HG03378 (cell line): ENCODE results near the gene PLPP7.
"Not testable (repeated sequence)": the region's sequence is repeated elsewhere in the genome, so short reads cannot be mapped to it uniquely, and the experiment has no call there.

Experiments
- ATAC-seq: cut with Tn5 transposase; IDR thresholded peaks from one replicate; pipeline ENCODE4 v1.9.1; 2021; ENCODE audit warnings: mild to moderate bottlenecking, moderate library complexity; ENCODE audit not compliant: unreplicated experiment

Gene PLPP7

DNA sequence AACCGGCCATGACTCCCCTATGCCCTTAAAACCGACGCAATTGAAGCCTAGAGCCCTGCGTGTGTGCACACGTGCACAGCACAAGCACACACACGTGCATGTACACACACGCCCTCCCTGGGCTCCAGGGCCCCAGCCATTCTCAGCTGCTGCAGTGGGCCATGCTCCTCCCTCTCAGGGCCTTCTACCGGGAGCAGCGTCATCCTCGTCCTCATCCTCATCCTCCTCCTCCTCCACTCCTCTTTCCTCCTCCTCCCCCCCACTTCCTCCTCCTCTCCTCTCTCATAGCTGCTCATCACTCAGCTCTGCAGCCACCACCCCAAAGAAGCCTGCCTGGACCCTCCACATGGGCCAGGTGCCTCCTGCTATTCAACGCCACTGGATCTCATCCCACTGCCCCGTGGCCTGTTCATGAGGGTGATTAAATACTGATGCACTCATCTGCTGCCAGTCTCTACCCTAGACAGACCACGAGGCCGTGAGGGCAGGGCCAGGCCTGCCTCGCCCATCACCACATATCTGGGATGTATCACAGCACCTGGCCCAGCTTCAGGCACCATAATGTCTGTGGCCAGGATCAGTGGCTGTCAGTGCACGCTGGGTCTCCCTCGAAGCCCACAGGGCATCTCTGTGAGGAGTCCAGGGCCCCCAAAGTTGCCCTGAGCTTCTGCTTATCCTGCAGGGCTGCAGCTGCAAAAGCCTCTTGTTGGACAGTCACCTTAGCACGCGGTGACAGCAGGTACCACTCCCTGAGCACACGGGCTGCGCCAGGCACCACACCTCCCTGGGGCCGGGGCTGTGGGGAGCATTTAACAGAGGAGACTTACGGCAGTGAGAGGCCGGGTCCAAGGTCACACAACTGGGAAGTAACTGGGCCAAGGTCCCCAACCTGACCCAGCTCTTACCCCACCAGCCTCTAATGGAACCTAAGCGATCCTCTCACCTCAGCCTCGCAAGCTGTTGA, 23.0 kb upstream of the PLPP7 start:
- no peak for ATAC-seq

DNA sequence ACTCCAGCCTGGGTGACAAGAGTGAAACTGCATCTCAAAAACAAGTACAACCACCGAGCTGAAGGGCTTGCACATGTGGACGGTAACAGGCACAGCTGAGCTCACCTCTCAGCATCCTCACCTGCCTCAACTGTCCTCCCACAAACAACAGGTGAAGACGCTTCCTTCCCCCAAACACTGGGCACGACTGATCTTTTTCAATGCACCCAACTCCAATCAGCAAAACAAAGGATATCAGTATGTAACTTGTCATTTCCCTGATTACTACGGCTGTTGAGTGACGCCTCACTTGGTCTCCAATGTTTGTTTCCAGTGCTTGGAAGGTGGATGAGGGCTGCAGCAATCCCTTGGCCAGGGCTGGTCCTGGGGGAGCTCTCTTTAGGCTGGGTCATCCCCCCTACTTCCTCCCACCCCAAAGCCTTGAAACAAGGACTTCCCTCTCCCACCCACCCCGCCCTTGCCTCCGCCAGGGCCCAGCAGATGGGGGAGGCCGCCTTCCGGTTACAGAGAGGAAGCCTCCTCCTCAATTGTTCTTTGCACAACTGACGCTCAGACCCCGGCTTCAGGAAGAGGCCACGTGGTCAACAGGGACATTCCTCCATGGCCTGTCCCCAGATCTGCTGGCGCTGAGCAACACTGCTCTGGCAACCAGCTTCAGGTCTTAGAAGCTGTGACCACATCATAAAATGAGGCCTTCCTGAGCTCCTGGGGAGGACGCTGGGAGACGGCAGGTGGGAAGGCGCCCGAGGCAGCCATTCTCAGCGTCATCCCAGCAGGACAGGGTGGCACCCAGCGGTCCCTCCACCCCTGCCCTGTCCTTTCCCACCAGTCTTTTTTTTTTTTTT, 19.1 kb upstream of the PLPP7 start:
- ATAC-seq = no peak

DNA sequence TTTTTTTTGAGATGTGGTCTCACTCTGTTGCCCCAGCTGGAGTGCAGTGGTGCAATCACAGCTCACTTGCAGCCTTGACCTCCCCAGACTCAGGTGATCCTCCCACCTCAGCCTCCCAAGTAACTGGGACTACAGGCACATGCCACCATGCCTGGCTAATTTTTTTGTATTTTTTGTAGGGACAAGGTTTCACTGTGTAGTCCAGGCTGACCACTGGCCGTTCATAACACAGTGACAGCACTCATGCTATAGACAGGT, 18.6 kb upstream of the PLPP7 start:
- ATAC-seq = not testable (repeated sequence)

DNA sequence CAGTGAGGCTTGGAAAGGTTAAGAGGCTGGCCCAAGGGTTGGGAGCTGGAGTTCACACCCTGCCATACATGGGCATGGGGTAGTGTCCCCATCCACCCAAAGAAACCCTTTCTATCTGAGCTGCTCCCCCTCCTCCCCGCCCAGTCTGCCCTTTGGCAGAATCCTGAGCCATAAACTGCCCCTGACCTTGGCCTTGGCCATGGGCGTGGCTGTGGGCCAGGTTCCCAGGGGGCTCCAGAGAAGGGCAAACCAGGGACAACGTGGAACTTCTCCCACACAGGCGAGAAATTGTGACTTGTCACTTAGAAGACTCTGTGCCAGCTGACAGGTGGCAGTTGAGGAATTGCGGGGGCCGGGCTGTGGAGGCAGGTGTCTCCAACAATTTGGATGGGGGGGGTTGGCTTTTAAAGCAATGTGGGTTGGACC, 18.0 kb upstream of the PLPP7 start:
- ATAC-seq = no peak

DNA sequence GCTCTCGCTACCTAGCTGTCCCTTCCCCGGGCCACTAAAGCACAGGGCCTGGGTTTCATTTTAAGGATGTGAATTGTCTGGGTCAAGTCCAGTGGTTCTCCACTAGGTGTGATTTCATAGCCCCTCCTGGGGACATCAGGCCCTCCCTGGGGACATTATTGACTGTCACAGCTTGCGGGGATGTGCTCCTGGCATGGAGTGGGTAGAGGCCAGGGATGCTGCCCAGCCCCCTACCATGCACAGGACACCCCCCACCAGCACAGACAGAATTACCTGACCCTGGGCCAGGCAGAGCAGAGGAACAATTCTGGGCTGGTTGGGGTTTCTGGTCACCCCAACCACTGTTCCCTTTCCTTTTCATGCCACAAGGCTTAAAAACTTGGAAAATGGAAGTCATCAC, 17.3 kb upstream of the PLPP7 start:
- ATAC-seq = no peak

DNA sequence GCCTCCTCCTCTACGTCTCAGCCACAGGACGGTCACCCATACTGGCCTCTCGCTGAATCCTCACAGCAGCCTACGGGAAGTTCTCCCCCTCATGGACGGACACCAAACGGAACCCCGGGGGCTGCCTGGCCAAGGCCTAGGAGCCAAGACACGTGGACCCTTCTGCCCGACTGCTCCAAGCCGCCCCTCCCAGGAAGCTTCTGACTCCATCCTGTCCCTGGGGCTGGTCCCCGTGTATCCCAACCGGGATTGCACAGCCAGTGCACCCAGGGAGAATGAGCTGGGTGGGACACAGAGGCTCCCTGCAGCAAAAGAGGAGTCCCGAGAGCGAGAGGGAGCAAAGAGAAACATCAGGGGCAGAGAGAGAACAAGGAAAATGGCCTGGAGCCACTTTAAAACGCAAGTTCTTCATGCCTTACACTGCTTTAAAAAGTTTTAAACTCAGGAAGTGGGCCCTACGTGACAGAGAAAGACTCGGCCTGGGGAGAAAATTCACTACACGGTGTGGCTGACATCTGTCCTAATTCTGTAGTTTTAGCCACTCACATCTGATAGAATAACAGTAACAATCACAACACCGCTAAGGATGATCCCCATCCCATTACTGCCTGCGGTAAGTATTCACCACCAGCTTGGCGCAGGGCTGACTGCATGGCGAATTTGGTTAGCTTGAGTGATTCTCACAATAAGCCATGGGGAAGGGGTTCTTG, 16.2 kb upstream of the PLPP7 start:
- ATAC-seq = no peak

DNA sequence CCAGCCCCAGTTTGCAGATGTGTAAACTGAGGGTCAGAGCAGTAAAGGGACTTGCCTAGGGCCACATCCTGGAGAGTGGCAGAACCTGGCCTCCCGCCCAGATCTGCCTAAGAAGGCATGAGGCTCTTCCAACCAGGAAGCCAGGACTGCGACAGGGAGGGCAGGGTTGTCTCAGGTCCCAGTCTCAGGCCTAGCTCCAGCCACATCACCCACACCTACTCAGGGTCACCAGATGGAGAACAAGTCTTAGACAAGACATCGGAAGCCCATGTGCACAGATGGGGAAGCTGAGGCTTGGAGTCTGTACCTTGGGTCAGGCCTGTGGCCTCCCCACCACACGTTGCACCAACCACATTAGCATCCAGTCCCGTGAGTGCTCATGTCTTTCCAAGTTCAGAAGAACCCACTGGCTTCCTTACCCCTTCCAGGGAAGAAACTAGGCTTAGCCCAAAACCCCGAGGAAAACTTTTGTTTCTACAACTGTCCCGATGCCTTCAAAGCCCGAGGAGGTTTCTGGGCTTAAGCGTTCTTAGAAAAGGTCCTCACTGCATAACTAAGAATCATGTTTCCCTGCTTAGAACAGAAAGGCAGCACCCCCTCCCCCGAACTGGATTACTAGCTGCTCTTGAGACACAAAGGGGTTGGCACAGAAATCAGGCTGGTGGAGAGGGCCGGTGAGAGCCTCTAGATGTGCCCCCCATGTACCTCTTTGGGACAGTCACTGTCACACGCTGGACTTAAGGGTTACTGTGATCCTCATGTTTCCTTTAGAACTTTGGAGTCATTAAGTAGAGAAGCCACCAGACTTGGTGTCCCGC, 15.5 kb upstream of the PLPP7 start:
- no peak for ATAC-seq

DNA sequence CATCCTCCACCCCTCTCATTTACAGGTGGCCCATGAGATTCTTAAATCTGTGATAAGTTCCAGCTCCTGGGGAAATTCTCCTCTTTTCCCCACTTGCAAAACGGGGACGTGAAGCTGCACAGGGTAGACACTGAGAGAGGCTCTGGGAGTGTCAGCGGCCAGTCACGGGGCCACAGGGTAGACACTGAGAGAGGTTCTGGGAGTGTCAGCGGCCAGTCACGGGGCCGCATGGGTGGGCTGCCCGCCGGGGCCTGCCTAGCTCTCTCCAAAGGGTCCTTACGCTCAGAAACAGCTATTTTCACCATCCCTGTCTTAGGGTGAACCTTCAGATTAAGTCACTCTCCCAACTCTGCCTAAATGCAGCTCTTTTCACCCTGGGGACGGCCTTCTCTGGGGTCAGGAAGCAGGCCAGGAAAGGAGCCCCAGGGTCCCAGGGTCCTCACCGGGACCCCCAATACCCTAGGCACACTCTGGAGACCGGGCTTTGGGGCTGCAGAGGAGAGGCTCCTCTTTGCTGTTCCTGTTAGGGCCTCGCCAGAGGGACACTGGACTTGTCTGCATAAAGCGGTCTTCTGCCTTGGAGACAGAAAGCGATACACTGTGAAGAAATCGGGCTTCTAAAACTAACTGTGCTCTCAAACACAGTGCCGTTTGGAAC, 14.7 kb upstream of the PLPP7 start:
- ATAC-seq = no peak

DNA sequence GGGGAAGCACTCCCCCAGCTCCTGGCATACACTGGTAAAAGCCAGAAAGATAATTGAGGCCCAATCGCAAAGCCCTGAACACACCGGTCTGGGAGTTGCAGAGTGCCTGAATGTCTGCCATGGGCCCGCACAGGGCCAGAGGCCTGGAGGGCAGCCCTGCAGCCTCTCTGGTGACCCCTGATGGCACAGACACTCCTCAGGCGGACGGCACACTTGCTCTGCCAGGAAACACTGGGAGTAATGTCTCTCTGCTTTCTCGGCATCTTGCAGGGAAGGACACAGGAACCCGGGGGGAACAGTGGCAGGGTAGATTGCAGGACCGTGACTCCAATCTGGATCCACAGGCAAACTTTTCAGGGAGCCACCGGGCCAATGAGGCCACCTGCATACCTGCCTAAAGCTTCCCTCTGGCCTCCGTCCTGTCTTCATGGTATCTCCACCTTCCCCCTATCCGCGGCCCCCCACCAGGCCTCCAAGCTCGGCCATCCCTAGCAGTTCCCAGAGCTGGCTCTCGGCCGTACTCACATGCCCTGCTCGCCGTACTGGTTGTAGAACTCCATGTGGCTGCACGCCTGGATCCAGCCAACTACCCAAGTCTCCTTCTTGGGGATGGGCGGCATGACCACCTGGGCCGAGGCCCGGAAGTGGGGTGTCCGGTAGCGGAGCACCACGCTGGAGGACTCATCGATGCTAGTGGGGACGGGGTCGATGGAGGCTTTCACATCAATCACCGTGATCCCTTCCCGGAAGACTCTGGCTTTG, 14.0 kb upstream of the PLPP7 start:
- ATAC-seq = no peak

DNA sequence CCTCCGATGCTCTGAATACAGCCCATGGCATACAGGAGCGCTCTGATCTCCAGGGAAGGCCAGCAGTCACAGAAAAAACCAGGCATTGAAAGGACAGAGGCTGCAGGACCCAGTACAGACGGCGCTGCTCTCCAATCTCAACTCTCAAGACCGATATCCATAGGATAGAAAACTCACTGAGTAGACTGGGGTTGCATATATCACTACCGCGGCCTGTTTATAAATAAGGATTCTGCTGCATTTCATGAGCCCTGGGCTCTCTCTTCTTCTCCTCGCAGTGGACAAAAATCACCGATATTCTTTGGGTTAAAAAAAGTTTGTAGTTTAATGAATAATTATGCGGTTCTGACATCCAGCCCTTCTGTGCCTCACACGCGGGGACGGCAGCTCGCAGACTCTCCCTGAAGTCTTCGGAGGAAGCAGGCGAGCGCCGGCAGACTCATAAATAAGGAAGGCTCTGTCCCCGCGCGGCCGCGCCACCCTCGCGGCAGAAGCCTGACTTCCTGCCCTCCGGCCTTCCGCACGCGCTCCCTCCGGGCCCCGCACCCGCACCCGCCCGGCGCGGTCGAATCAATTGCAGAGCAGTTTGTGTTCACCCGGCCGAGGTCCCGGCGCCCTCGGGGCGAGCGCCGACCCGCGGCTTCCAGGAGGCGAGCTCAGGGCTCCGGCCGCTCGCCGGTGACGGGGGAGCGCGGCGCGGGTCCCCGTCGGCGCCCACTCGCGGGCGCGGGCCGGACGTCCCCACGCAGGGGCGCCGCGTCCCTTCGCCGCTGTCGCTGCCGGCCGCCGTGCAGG, 13.2 kb upstream of the PLPP7 start, which contains the start of gene FAM78A:
Gene FAM78A (minus strand): TSS at position 417 of the 795 bp plus-strand sequence. CDS start 331 bp downstream, at position 86.
- no peak for ATAC-seq

DNA sequence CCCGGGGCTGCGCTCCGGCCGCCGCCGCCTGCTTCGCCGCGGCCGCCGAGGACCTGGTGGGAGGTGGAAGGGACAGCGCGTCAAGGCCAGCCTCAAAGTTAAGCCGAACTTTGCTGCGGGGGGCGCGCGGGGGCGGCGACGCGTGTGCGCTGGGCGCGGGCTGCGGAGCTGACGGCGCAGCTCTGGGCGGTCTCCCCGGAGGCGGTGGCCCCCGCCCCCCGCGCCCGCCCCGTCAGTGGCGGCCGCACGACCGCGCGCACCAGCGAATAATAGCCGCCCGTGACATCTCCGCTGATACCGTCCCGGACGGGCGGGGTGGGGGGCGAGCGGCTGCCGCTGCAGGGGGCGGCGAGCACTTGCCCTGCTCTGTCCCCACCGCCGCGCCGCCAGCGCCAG, 12.6 kb upstream of the PLPP7 start:
- no peak for ATAC-seq

DNA sequence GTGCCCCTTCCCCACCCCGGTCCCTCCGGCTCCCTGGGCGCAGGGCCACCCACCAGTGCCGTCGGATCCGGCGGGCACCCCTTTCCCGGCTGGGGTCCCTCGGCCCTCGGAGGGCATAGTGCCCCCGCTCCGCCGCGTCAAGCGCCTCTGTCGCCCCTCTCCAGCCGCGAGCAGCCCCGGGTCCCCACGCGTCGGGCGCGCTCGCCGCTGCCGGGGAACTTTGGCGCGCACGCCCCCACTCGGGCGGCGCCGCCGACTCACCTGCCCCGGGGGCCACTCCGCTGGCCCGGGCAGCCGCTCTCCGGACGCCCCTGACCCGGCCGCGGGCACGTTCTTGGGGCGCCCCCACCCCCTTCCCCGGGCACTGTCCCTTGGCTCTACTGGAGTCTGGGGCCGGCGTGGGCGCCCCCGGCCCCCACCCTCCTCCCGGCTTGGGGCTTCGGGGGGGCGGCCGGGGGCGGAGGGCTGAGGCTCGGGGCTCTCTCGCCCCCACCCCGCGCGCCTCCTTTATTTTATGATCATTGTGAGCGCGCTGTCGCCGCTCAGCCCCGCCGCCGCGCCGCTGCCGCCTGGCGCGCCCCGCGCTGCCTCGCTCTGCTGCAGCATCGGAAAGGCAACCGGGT, 12.1 kb upstream of the PLPP7 start:
- ATAC-seq = no peak

DNA sequence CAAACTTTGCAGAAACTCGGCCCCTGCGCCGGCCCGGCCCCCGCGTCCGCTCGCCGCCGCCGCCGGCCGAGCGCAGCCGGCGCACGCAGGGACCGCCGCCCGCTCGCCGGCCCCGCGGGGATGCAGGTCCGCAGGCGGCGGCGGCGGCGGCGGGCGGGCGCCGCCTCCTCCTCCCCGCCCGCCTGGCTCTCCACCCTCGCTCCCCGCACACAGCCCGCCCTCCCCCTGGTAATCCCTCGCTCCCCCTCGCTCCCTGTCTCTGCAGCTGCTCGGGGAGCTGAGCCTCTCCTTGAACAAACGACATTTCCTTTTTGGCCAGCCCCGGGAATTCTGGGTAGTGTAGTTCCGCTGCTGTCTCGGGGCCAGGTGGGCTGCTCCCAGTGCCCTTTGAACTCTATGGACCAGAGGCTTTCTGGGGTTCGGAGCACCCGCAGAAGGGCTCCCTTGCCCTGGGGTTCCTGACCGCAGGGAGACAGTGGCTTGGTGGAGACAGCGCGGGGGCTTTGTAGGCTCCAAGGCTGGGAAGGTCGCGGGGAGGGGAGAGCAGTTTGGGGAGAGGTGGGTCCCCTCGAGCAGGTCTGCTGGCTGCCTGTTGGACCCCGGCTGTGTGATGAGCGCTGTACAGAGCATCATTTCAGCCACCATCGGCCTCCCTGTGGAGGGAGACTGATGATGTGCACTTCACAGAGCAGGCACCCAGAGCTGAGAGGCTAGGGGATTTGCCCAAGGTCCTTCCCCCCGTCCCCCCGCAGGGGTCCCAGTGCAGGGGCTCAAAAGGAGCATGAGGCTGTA, 11.4 kb upstream of the PLPP7 start:
- no peak for ATAC-seq

DNA sequence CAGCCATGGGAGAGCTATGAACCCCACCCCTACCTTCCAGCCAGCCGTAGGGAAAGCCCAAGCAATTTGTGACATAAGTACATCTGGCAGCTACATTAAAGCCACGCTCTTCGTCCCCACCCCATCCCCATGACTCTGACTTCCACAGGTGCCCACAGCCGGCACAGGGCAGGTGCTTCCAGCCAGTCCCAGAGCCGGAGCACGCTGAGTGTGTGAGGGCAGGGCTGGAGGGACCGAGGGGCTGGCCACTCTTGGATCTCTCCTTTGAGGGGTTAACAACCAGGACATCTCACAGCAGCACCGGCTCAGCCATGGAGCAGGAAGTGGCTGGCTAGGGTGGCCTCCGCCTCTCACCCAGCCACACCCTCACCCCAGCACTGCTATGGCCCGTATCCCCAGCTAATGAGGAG, 10.8 kb upstream of the PLPP7 start:
- ATAC-seq = no peak

DNA sequence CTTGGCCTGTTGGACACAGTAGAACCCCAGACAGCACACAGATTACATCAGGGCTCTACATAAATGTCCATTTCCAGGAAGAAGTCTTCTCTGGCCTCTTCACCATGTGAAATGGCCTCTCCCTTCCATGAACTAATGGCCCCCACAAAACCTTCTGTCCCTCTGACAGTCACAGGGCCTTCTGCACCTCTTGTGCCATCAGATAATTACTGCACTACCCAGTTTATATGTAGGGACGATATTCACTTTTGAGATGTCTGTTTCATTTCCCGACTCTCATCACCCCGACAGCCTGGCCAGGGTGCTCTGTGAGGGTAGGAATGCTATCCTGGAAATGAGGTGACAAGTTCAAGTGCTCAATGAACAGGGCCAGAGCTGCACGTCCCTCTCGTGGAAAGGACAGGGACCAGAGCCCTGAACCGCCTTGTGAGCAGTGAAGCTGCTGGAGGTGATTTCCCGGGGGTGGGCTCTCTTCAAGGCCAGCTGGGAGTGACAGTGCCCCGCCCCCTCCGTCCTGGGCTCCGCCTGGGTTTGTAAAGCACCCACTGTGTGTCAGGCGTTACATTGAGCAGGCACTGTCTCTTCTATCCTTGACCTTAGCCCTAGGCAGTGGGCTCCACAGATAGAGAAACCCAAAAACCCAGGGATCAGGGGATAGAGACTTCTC, 10.2 kb upstream of the PLPP7 start:
- no peak for ATAC-seq

DNA sequence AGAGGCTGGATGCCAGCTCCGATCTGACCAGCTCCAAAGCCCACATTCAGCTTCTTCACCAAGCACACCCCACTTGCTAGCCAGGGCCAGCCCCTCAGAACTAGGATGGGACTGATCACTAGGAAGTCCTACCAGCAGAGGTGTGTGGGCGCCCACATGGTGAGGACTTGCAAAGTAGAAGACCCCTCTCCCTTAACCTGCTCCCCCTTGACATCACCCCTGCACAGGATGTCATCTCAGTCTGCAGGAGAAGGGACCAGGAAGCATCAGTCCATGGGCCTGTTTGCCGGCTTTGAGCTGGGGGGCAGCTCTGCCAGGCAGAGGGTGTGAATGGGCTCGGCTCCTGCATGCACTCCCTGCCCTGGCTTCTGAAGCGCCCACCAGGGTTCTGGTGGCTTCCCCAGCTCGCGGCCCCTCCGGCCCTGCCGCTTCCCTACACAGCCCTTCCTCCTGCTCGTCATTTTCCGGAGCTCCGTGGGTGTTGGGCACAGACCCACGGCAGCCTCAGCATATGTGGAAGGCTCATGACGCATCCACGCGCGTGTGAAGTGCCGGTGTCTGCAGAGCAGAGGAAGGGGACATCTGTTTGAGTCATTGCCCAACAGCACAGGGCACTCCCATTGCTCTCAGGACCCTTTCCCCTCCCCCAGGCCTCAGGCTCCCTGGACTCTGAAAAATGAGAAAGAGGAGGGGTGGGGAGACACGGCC, 9.5 kb upstream of the PLPP7 start:
- ATAC-seq = no peak
